ENCODE data around the gene ZFP36L2. TPM values are rescaled to one million over a fixed set of nuclear protein-coding genes. Genes with fewer than 3 reads are reported as not detected.

ZFP36L2 gene, protein sequence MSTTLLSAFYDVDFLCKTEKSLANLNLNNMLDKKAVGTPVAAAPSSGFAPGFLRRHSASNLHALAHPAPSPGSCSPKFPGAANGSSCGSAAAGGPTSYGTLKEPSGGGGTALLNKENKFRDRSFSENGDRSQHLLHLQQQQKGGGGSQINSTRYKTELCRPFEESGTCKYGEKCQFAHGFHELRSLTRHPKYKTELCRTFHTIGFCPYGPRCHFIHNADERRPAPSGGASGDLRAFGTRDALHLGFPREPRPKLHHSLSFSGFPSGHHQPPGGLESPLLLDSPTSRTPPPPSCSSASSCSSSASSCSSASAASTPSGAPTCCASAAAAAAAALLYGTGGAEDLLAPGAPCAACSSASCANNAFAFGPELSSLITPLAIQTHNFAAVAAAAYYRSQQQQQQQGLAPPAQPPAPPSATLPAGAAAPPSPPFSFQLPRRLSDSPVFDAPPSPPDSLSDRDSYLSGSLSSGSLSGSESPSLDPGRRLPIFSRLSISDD
- 90.6 and 98.1 TPM in 2 replicates for total RNA-seq

DNA sequence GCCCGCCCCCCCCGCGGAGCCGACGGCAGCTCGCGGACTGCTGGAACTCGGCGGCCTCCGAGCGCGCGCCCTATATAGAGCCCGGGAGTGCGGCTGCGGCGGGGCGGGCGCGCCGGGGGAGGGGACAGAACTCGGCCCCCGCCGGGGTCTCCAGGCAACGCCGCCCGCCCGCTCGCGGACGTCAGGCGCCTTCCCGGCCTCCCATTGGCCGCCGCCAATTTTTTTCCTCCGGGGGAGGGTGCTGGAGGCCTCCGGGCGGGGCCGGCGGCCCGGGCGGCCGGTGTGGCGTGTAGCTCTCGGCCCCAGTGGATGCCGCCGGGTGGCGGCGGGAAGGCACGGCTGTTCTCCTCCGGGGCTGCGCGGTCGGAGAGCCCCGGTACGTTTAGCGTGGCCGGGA, at the start of gene ZFP36L2:
Gene ZFP36L2, minus strand, starts transcription at position 49 of the 397 bp plus-strand sequence. CDS start 291 bp downstream, outside the sequence.

